ENCODE data around the gene MAS1L.

Gene MAS1L

GRCh38 chr6:29465801-29466200 lies 22.0 kb downstream of the MAS1L start:
- no peak overlapping the region for H3K27ac ChIP-seq (ENCODE audit: extremely low read depth, low read depth, low read length)
- CTCF ChIA-PET: interaction anchor here (1.3 to 1.5 kb wide), 2 partner anchors 13 to 124 kb away, joined by 4 to 6 read pairs; no protein-coding TSS in a partner anchor
- H3K4me1 ChIP-seq (ENCODE audit: control insufficient read depth, insufficient read depth, low read length): no peaks in the 10 kb centered on the region
- TF ChIP-seq KLF1 (tag by site-specific recombination; IDR thresholded peaks at IDR 0.05) (no peak), ZNF292 (tag by site-specific recombination; IDR thresholded peaks at IDR 0.05; ENCODE audit: borderline replicate concordance, low read depth) (no peak), PRDM4 (tag by site-specific recombination; IDR thresholded peaks at IDR 0.05) (no peak), SCRT1 (tag by site-specific recombination; IDR thresholded peaks at IDR 0.05; ENCODE audit: borderline replicate concordance) (no peak), ZNF155 (tag by site-specific recombination; IDR thresholded peaks at IDR 0.05) (no peak), ZSCAN30 (tag by site-specific recombination; IDR thresholded peaks at IDR 0.05) (no peak), ZNF302 (tag by site-specific recombination; IDR thresholded peaks at IDR 0.05; ENCODE audit: low read depth) (no peak), ZNF169 (tag by site-specific recombination; IDR thresholded peaks at IDR 0.05) (no peak), ZNF707 (tag by site-specific recombination; IDR thresholded peaks at IDR 0.05) (no peak), ZNF837 (tag by site-specific recombination; IDR thresholded peaks at IDR 0.05) (no peak), ZNF391 (tag by site-specific recombination; IDR thresholded peaks at IDR 0.05; ENCODE audit: borderline replicate concordance, low read depth) (no peak), ZNF692 (tag by site-specific recombination; IDR thresholded peaks at IDR 0.05) (no peak), ZNF776 (tag by site-specific recombination; IDR thresholded peaks at IDR 0.05; ENCODE audit: borderline replicate concordance) (no peak), PATZ1 (tag by site-specific recombination; IDR thresholded peaks at IDR 0.05) (no peak)
- POLR2A ChIA-PET: no interaction called here
- H3K36me3 ChIP-seq (ENCODE audit: control insufficient read depth in 2 of 2, insufficient read depth in 1 of 2, low read length in 2 of 2): no peaks in the 10 kb centered on the region
- H3K4me3 ChIP-seq (ENCODE audit: low read depth, low read length): no peak overlapping the region
- no peaks in the 10 kb centered on the region for H3K9me3 ChIP-seq (ENCODE audit: control insufficient read depth, insufficient read depth, low read depth, low read length)

GRCh38 chr6:29465279-29465678 lies 22.5 kb downstream of the MAS1L start:
- H3K36me3 ChIP-seq (ENCODE audit: control insufficient read depth in 2 of 2, insufficient read depth in 1 of 2, low read length in 2 of 2): no peaks in the 10 kb centered on the region
- ChIA-PET CTCF (no interaction called here), POLR2A (no interaction called here)
- no peaks in the 10 kb centered on the region for H3K4me1 ChIP-seq (ENCODE audit: control insufficient read depth, insufficient read depth, low read length)
- no peak overlapping the region for H3K4me3 ChIP-seq (ENCODE audit: low read depth, low read length)
- no peak overlapping the region for H3K27ac ChIP-seq (ENCODE audit: extremely low read depth, low read depth, low read length)
- no peaks in the 10 kb centered on the region for H3K9me3 ChIP-seq (ENCODE audit: control insufficient read depth, insufficient read depth, low read depth, low read length)
- TF ChIP-seq ZNF423 (tag by site-specific recombination; IDR thresholded peaks at IDR 0.05) (no peak), ZSCAN16 (tag by site-specific recombination; IDR thresholded peaks at IDR 0.05) (no peak), ZNF221 (tag by site-specific recombination; IDR thresholded peaks at IDR 0.05; ENCODE audit: borderline replicate concordance) (no peak), OVOL3 (tag by site-specific recombination; IDR thresholded peaks at IDR 0.05) (no peak), BCL6B (tag by site-specific recombination; IDR thresholded peaks at IDR 0.05) (no peak), ZNF837 (tag by site-specific recombination; IDR thresholded peaks at IDR 0.05) (no peak), ZNF354C (tag by site-specific recombination; IDR thresholded peaks at IDR 0.05; ENCODE audit: borderline replicate concordance, low read depth) (no peak), ZNF670 (tag by site-specific recombination; IDR thresholded peaks at IDR 0.05; ENCODE audit: low read depth) (no peak), ZBTB44 (tag by site-specific recombination; IDR thresholded peaks at IDR 0.05) (no peak), ZBTB17 (tag by site-specific recombination; IDR thresholded peaks at IDR 0.05) (no peak), ZNF184 (tag by site-specific recombination; IDR thresholded peaks at IDR 0.05) (no peak), ZNF155 (tag by site-specific recombination; IDR thresholded peaks at IDR 0.05) (no peak), PRDM4 (tag by site-specific recombination; IDR thresholded peaks at IDR 0.05) (no peak)
